Measurements from ENCODE around the gene DMAC2.

- TF ChIP-seq POLR2A (IDR thresholded peaks at IDR 0.05) (no peak), POLR2AphosphoS5 (IDR thresholded peaks at IDR 0.05) (no peak)
Measured at GRCh38 chr19:41409288-41409687, 30.4 kb downstream of the DMAC2 start.

Measured in breast epithelium (tissue), 3 donors.